ENCODE results near the gene RASGEF1C. TPM values are rescaled to one million over a fixed set of nuclear protein-coding genes. Genes with fewer than 3 reads are reported as not detected.

Gene RASGEF1C
- polyA plus RNA-seq, 3 donors: not detected

DNA sequence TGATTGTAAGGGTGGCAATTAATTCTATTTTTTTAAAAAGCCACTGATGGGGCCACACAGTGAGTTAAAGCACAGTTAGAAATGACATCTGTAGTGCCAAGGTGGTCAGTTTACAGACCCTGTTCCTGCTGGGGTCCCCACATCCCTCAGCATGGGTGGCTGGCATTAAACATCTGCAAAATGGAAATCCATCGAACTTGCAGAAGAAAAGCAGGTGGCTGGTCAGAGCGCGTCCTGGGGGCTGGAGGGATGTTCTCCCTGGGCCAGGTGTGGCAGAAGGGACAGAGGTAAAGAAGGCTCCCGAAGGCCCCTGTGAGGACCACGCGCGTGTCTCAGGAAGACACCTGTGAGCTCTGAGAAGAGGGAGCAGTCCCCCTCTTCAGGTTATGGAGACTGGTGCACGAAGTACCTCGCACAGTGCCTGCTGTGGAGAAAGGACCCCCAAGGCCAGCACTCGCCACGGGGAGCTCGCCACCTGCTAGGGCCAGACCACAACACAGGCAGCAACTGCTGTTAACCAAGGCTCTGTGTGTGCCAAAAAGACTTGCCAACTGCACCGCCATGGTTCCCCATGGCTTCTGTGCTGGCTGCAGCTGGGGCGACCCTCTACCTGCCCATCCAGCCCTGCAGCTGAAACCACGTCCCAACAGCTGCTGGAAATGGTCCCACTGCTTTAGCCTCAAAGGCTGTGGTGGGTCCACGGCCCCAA, 65.2 kb downstream of the RASGEF1C start:
- Histone ChIP-seq H3K9ac (ENCODE audit: insufficient read depth, low read length, poor library complexity, severe bottlenecking) (no peak overlapping the region), H3K4me3 (replicated peaks in 1 of 3; ENCODE audit: low read depth in 2 of 3, low read length in 3 of 3) (no peak overlapping the region), H3K27me3 (ENCODE audit: control insufficient read depth in 2 of 2, insufficient read depth in 2 of 2, low read length in 2 of 2) (no peaks in the 10 kb centered on the region), H3K27ac (ENCODE audit: low read depth in 1 of 2, low read length in 2 of 2) (no peak overlapping the region), H3K4me2 (replicated peaks; ENCODE audit: extremely low read depth, low read length, poor library complexity, severe bottlenecking) (no peak overlapping the region), H2AFZ (ENCODE audit: insufficient read depth, low read depth, low read length, poor library complexity, severe bottlenecking) (no peak overlapping the region), H3K9me3 (replicated peaks in 1 of 2; ENCODE audit: control insufficient read depth in 1 of 2, insufficient read depth in 1 of 2, low read length in 2 of 2) (peaks cover 5 to 8% of the 10 kb centered on the region in 2 donors), H3K4me1 (ENCODE audit: control insufficient read depth in 1 of 2, insufficient read depth in 2 of 2, low read length in 2 of 2) (no peaks in the 10 kb centered on the region), H3K79me2 (ENCODE audit: insufficient read depth, low read length) (no peaks in the 10 kb centered on the region), H3K36me3 (replicated peaks in 1 of 2; ENCODE audit: control insufficient read depth in 1 of 2, insufficient read depth in 2 of 2, low read length in 2 of 2) (no peaks in the 10 kb centered on the region), H4K20me1 (ENCODE audit: insufficient read depth, low read length) (no peaks in the 10 kb centered on the region)
- no peak for DNase-seq
- Mint-ChIP-seq H3K36me3 (no peaks in the 10 kb centered on the region), H3K27ac (no peak overlapping the region), H3K9me3 (peaks cover 9 to 19% (median 15%) of the 10 kb centered on the region in 7 donors), H3K4me1 (no peaks in the 10 kb centered on the region), H3K27me3 (ENCODE audit: low read depth in 3 of 3) (peaks cover 3 to 5% (median 4%) of the 10 kb centered on the region in 3 donors), H3K4me3 (no peak overlapping the region)
- WGBS (ENCODE audit: insufficient coverage): 76% methylated on average over 14 of the region's 16 CpGs
- TF ChIP-seq, protein P1, sequence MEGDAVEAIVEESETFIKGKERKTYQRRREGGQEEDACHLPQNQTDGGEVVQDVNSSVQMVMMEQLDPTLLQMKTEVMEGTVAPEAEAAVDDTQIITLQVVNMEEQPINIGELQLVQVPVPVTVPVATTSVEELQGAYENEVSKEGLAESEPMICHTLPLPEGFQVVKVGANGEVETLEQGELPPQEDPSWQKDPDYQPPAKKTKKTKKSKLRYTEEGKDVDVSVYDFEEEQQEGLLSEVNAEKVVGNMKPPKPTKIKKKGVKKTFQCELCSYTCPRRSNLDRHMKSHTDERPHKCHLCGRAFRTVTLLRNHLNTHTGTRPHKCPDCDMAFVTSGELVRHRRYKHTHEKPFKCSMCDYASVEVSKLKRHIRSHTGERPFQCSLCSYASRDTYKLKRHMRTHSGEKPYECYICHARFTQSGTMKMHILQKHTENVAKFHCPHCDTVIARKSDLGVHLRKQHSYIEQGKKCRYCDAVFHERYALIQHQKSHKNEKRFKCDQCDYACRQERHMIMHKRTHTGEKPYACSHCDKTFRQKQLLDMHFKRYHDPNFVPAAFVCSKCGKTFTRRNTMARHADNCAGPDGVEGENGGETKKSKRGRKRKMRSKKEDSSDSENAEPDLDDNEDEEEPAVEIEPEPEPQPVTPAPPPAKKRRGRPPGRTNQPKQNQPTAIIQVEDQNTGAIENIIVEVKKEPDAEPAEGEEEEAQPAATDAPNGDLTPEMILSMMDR (IDR thresholded peaks at IDR 0.05): no peak
- intact Hi-C loops (cut with micrococcal nuclease): no loop called here

DNA sequence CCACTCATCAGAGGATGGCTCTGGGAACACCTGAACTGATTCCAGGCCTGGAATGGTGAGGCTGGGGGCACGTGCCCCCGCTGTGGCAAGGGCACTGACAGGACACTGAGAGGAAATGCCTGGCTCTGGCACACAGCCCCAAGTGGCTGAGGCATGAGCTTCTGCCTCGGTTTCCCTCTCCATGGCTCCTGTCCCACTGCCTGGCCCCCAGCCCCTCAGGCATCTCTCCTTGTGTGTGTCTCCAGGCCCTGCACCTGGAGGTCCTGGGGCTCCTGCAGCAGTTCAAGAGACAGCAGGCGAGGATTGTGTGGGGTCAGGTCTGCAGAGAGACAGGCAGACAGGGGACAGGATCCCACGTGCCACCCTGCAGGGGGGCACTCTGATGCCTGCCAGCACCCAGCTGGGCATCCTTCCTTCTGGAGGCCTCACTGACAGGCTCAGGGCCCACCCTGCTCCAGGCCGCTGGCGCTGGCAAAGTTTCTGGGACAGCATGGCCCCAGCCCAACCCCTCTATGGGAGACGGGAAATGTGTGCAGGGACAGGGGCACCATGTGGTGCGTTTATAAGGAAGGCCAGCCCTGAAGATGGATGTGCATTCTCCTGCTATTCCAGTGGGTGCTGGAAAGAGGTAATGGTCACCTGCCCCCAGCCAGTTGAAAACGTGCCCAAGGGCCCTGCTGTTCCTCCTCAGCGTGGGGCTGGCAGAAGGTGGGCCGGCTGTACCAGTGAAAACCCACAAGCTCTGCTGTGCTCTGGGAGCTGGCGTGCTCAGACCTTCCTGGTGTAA, 66.0 kb downstream of the RASGEF1C start:
- Histone ChIP-seq H3K9me3 (replicated peaks in 1 of 2; ENCODE audit: control insufficient read depth in 1 of 2, insufficient read depth in 1 of 2, low read length in 2 of 2) (peaks cover 5 to 8% of the 10 kb centered on the region in 2 donors), H3K79me2 (ENCODE audit: insufficient read depth, low read length) (no peaks in the 10 kb centered on the region), H4K20me1 (ENCODE audit: insufficient read depth, low read length) (no peaks in the 10 kb centered on the region), H3K27me3 (ENCODE audit: control insufficient read depth in 2 of 2, insufficient read depth in 2 of 2, low read length in 2 of 2) (no peaks in the 10 kb centered on the region), H3K4me2 (replicated peaks; ENCODE audit: extremely low read depth, low read length, poor library complexity, severe bottlenecking) (no peak overlapping the region), H3K9ac (ENCODE audit: insufficient read depth, low read length, poor library complexity, severe bottlenecking) (no peak overlapping the region), H3K36me3 (replicated peaks in 1 of 2; ENCODE audit: control insufficient read depth in 1 of 2, insufficient read depth in 2 of 2, low read length in 2 of 2) (no peaks in the 10 kb centered on the region), H3K4me3 (replicated peaks in 1 of 3; ENCODE audit: low read depth in 2 of 3, low read length in 3 of 3) (no peak overlapping the region), H3K27ac (ENCODE audit: low read depth in 1 of 2, low read length in 2 of 2) (no peak overlapping the region), H2AFZ (ENCODE audit: insufficient read depth, low read depth, low read length, poor library complexity, severe bottlenecking) (no peak overlapping the region), H3K4me1 (ENCODE audit: control insufficient read depth in 1 of 2, insufficient read depth in 2 of 2, low read length in 2 of 2) (no peaks in the 10 kb centered on the region)
- intact Hi-C loops (cut with micrococcal nuclease): no loop called here
- Mint-ChIP-seq H3K36me3 (no peaks in the 10 kb centered on the region), H3K4me1 (no peaks in the 10 kb centered on the region), H3K9me3 (peaks cover 7 to 19% (median 13%) of the 10 kb centered on the region in 7 donors), H3K27ac (no peak overlapping the region), H3K27me3 (ENCODE audit: low read depth in 3 of 3) (peaks cover 3 to 5% (median 4%) of the 10 kb centered on the region in 3 donors), H3K4me3 (no peak overlapping the region)
- TF ChIP-seq, protein P1 (IDR thresholded peaks at IDR 0.05): no peak
- no peak for DNase-seq
- 94% methylated on average over 13 of the region's 13 CpGs for WGBS (ENCODE audit: insufficient coverage)
